Epidermal melanocyte (primary cell): ENCODE results near the gene SDCCAG8.

Source experiments
- DNase-seq: peaks from one replicate; pipeline ENCODE4 v3.0.0; 2011; ENCODE audit warnings: low spot score; ENCODE audit not compliant: insufficient read length

The SDCCAG8 gene

GRCh38 chr1:243455760-243456651, 200.2 kb downstream of the SDCCAG8 start:
- no peak for DNase-seq

GRCh38 chr1:243457363-243457982, 201.6 kb downstream of the SDCCAG8 start:
- no peak for DNase-seq

GRCh38 chr1:243459059-243459458, 203.2 kb downstream of the SDCCAG8 start:
- DNase-seq, result no peak

- no peak for DNase-seq
Observed at GRCh38 chr1:243461700-243462099, 205.9 kb downstream of the SDCCAG8 start.

- DNase-seq, result no peak
Observed at GRCh38 chr1:243462929-243463697, 207.3 kb downstream of the SDCCAG8 start.

GRCh38 chr1:243465081-243465480, 209.2 kb downstream of the SDCCAG8 start:
- DNase-seq, result no peak

GRCh38 chr1:243465738-243466137, 209.9 kb downstream of the SDCCAG8 start:
- no peak for DNase-seq

- DNase-seq, result no peak
Observed at GRCh38 chr1:243469497-243469896, 213.7 kb downstream of the SDCCAG8 start.

GRCh38 chr1:243470502-243470901, 214.7 kb downstream of the SDCCAG8 start:
- DNase-seq, result no peak

GRCh38 chr1:243471026-243471685, 215.3 kb downstream of the SDCCAG8 start:
- no peak for DNase-seq

GRCh38 chr1:243471754-243472745, 216.2 kb downstream of the SDCCAG8 start:
- DNase-seq, result no peak

GRCh38 chr1:243473227-243474135, 217.6 kb downstream of the SDCCAG8 start:
- DNase-seq, result no peak

GRCh38 chr1:243474136-243474881, 218.5 kb downstream of the SDCCAG8 start:
- no peak for DNase-seq

- no peak for DNase-seq
Observed at GRCh38 chr1:243474906-243475305, 219.1 kb downstream of the SDCCAG8 start.

- no peak for DNase-seq
Observed at GRCh38 chr1:243475966-243476365, 220.1 kb downstream of the SDCCAG8 start.

GRCh38 chr1:243477731-243478290, 222.0 kb downstream of the SDCCAG8 start:
- no peak for DNase-seq

GRCh38 chr1:243481101-243481500, 225.3 kb downstream of the SDCCAG8 start:
- no peak for DNase-seq
